GM23248 (cell line): ENCODE data around the gene HAS3. TPM values are rescaled to one million over a fixed set of nuclear protein-coding genes. Genes with fewer than 3 reads are reported as not detected.

Experiments
- DNase-seq: peaks from one replicate; pipeline ENCODE4 v3.0.0-alpha.2; 2015
- H2AFZ ChIP-seq: fragments of 200-600 bp; sonication (generic); 2 replicates; pipeline ENCODE4 v1.6.1; 2016; ENCODE audit warnings: antibody characterized with exemption
- H3F3A ChIP-seq: fragments of 200-600 bp; sonication (generic); 2 replicates; pipeline ENCODE4 v1.6.1; 2016; ENCODE audit warnings: mild to moderate bottlenecking, antibody characterized with exemption, mixed run types; ENCODE audit not compliant: insufficient read depth
- H3K27ac ChIP-seq: fragments of 200-600 bp; sonication (generic); 2 replicates; pipeline ENCODE4 v1.5.1; 2016; ENCODE audit warnings: mild to moderate bottlenecking
- H3K27me3 ChIP-seq: fragments of 200-600 bp; sonication (generic); replicated peaks from 2 replicates; pipeline ENCODE4 v1.6.1; 2016; ENCODE audit warnings: mild to moderate bottlenecking; ENCODE audit not compliant: insufficient read depth
- H3K36me3 ChIP-seq: fragments of 200-600 bp; sonication (generic); 2 replicates; pipeline ENCODE4 v1.6.1; 2016; ENCODE audit warnings: low read depth, mild to moderate bottlenecking
- H3K4me1 ChIP-seq: fragments of 200-600 bp; sonication (generic); 2 replicates; pipeline ENCODE4 v1.6.1; 2016; ENCODE audit warnings: mild to moderate bottlenecking; ENCODE audit not compliant: insufficient read depth
- H3K4me2 ChIP-seq: fragments of 200-600 bp; sonication (generic); one replicate; pipeline ENCODE4 v1.6.1; 2016; ENCODE audit warnings: mild to moderate bottlenecking; ENCODE audit not compliant: unreplicated experiment
- H3K4me3 ChIP-seq: fragments of 200-600 bp; sonication (generic); 2 replicates; pipeline ENCODE4 v1.5.1; 2016; ENCODE audit warnings: mild to moderate bottlenecking
- H3K79me2 ChIP-seq: fragments of 200-600 bp; sonication (generic); 2 replicates; pipeline ENCODE4 v1.6.1; 2016; ENCODE audit warnings: mild to moderate bottlenecking; ENCODE audit not compliant: insufficient read depth
- H3K9ac ChIP-seq: fragments of 200-600 bp; sonication (generic); 2 replicates; pipeline ENCODE4 v1.6.1; 2016; ENCODE audit warnings: mild to moderate bottlenecking
- H3K9me2 ChIP-seq: fragments of 200-600 bp; sonication (generic); 2 replicates; pipeline ENCODE4 v1.6.1; 2016; ENCODE audit warnings: mixed run types, mild to moderate bottlenecking, moderate library complexity; ENCODE audit not compliant: insufficient read depth
- H3K9me3 ChIP-seq: fragments of 200-600 bp; sonication (generic); one replicate; pipeline ENCODE4 v1.6.1; 2017; ENCODE audit warnings: low read depth
- H4K20me1 ChIP-seq: fragments of 200-600 bp; sonication (generic); 2 replicates; pipeline ENCODE4 v1.6.0; 2016; ENCODE audit not compliant: insufficient read depth
- EZH2 ChIP-seq: fragments of 200-600 bp; sonication (generic); IDR thresholded peaks from 2 replicates; pipeline ENCODE4 v1.6.1; 2018; ENCODE audit warnings: antibody characterized with exemption, mild to moderate bottlenecking; ENCODE audit not compliant: insufficient read depth, poor library complexity, severe bottlenecking
- EZH2phosphoT487 ChIP-seq: fragments of 200-600 bp; sonication (generic); IDR thresholded peaks from 2 replicates; pipeline ENCODE4 v1.6.1; 2018; ENCODE audit warnings: antibody characterized with exemption, moderate library complexity, mild to moderate bottlenecking, low read depth; ENCODE audit not compliant: insufficient read depth
- WGBS, 2 experiments: methylation state at CpG; one replicate each; pipeline ENCODE4 v1.1.6; 2015 to 2017; ENCODE audit warnings: low lambda C conversion rate in 2 of 2, low coverage in 1 of 2; ENCODE audit errors: missing lambda C conversion rate in 2 of 2; 5-methylcytosine and 5-hydroxymethylcytosine counted together
- in situ Hi-C: fragments of 300-500 bp; cut with MboI; formaldehyde crosslinking; loops from 2 replicates; pipeline ENCODE4 v1.15.0; 2020
- polyA plus RNA-seq: library from polyadenylated mRNA; unstranded; fragments of >200 nt; fragmentation: Nextera tagmentation; extraction: Ambion mirVana; gene quantifications from 2 replicates; pipeline ENCODE4 v1.2.1, GENCODE V29; 2016
- total RNA-seq: library from RNA; depleted of rRNA; stranded (reverse); fragments of >200 nt; shearing (Covaris generic); gene quantifications from 2 replicates; pipeline ENCODE4 v1.2.3, GENCODE V29; 2014

Gene HAS3
- total and polyA plus RNA-seq, 2 experiments from 2014 or later, result 0.43 TPM; not detected in 1

DNA sequence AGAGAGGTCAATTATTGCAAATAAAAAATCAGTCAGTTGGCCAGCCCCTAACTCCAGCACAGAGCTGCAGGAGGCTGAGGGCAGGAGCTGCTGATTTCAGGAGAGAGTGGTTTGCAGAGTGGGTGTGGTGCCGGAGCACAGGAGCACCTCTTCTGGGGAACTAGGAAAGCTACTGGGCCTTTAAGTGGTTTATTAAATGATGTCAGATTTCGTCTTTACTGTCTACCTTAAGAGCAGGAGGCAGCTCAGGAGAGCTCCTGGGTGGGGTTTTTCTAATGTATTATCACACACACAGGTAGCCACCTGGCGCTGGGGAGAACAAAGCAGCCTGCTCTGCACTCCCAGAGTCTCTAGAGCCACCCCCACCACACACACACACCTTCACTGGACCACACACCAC is 11.5 kb upstream of the HAS3 start:
- no peak overlapping the region for H2AFZ ChIP-seq
- H3K9me2 ChIP-seq, result no peaks in the 10 kb centered on the region
- H3K36me3 ChIP-seq, result no peaks in the 10 kb centered on the region
- no peaks in the 10 kb centered on the region for H3K79me2 ChIP-seq
- H3K9ac ChIP-seq, result no peak overlapping the region
- no peaks in the 10 kb centered on the region for H4K20me1 ChIP-seq
- no peak overlapping the region for H3K4me3 ChIP-seq
- no peak overlapping the region for H3K27ac ChIP-seq
- in situ Hi-C loops, result no loop called here
- TF ChIP-seq EZH2phosphoT487 (no peak), EZH2 (no peak)
- no peaks in the 10 kb centered on the region for H3K27me3 ChIP-seq
- no peaks in the 10 kb centered on the region for H3K4me1 ChIP-seq
- no peak overlapping the region for H3K4me2 ChIP-seq
- WGBS, 2 experiments, result 54 to 59% methylated on average over 3 of the region's 3 CpGs
- H3F3A ChIP-seq, result no peaks in the 10 kb centered on the region
- no peak for DNase-seq
- no peaks in the 10 kb centered on the region for H3K9me3 ChIP-seq

GRCh38 chr16:69094501-69094900 is 11.0 kb upstream of the HAS3 start:
- H3K36me3 ChIP-seq, result no peaks in the 10 kb centered on the region
- no peak for DNase-seq
- H3K27ac ChIP-seq, result no peak overlapping the region
- no peaks in the 10 kb centered on the region for H3K9me2 ChIP-seq
- TF ChIP-seq EZH2 (no peak), EZH2phosphoT487 (no peak)
- H3K79me2 ChIP-seq, result no peaks in the 10 kb centered on the region
- no peak overlapping the region for H3K9ac ChIP-seq
- H2AFZ ChIP-seq, result no peak overlapping the region
- no peaks in the 10 kb centered on the region for H3K9me3 ChIP-seq
- WGBS, 2 experiments, result 65 to 68% methylated on average over 5 of the region's 5 CpGs
- H3K4me3 ChIP-seq, result no peak overlapping the region
- H3K4me1 ChIP-seq, result no peaks in the 10 kb centered on the region
- no peaks in the 10 kb centered on the region for H3K27me3 ChIP-seq
- H3F3A ChIP-seq, result no peaks in the 10 kb centered on the region
- H4K20me1 ChIP-seq, result no peaks in the 10 kb centered on the region
- in situ Hi-C loops, result no loop called here
- H3K4me2 ChIP-seq, result no peak overlapping the region

GRCh38 chr16:69095193-69095592 is 10.3 kb upstream of the HAS3 start:
- Histone ChIP-seq H3K36me3 (no peaks in the 10 kb centered on the region), H3F3A (no peaks in the 10 kb centered on the region), H3K4me3 (no peak overlapping the region), H4K20me1 (no peaks in the 10 kb centered on the region), H3K4me2 (no peak overlapping the region), H3K79me2 (no peaks in the 10 kb centered on the region), H3K9me3 (no peaks in the 10 kb centered on the region), H3K27me3 (no peaks in the 10 kb centered on the region), H3K4me1 (no peaks in the 10 kb centered on the region), H3K27ac (no peak overlapping the region), H3K9ac (no peak overlapping the region), H3K9me2 (no peaks in the 10 kb centered on the region), H2AFZ (no peak overlapping the region)
- WGBS, 2 experiments, result 75 to 78% methylated on average over 6 of the region's 6 CpGs
- no peak for TF ChIP-seq EZH2
- DNase-seq, result no peak
- in situ Hi-C loops, result no loop called here

- no peak overlapping the region for H3K9ac ChIP-seq
- no peaks in the 10 kb centered on the region for H3K9me2 ChIP-seq
- no peaks in the 10 kb centered on the region for H3K79me2 ChIP-seq
- no peaks in the 10 kb centered on the region for H3F3A ChIP-seq
- H3K27me3 ChIP-seq, result no peaks in the 10 kb centered on the region
- no peaks in the 10 kb centered on the region for H3K9me3 ChIP-seq
- H3K4me1 ChIP-seq, result no peaks in the 10 kb centered on the region
- H2AFZ ChIP-seq, result no peak overlapping the region
- H3K27ac ChIP-seq, result no peak overlapping the region
- TF ChIP-seq EZH2phosphoT487 (no peak), EZH2 (no peak)
- H3K4me2 ChIP-seq, result no peak overlapping the region
- no peak overlapping the region for H3K4me3 ChIP-seq
- DNase-seq, result no peak
- H4K20me1 ChIP-seq, result no peaks in the 10 kb centered on the region
- no peaks in the 10 kb centered on the region for H3K36me3 ChIP-seq
- 71 to 75% methylated on average over 10 to 11 of the region's 11 CpGs for WGBS, 2 experiments
- in situ Hi-C loops, result loop anchor here (25.0 kb wide), 1 partner anchor 388 kb away; no protein-coding TSS in a partner anchor
Measured at GRCh38 chr16:69100071-69100691, 5.3 kb upstream of the HAS3 start.
